ENCODE results near the gene IRX2. TPM values are rescaled to one million over a fixed set of nuclear protein-coding genes. Genes with fewer than 3 reads are reported as not detected.

Gene IRX2
- total RNA-seq, 1 donor from 2014 or later = 6.7 TPM

GRCh38 chr5:2724831-2725230, 26.6 kb downstream of the IRX2 start:
- Histone ChIP-seq H2AFZ (ENCODE audit: low read depth, low read length) (no peak overlapping the region), H4K20me1 (ENCODE audit: insufficient read depth, low read length) (no peaks in the 10 kb centered on the region), H3K4me2 (ENCODE audit: low read length) (no peak overlapping the region), H3K9ac (ENCODE audit: low read length) (no peak overlapping the region), H3K27me3 (ENCODE audit: insufficient read depth, low read length) (no peaks in the 10 kb centered on the region), H3K36me3 (ENCODE audit: insufficient read depth, low read length) (no peaks in the 10 kb centered on the region), H3K9me3 (ENCODE audit: insufficient read depth, low read depth, low read length) (no peaks in the 10 kb centered on the region), H3K79me2 (ENCODE audit: insufficient read depth, low read length) (no peaks in the 10 kb centered on the region), H3K4me3 (ENCODE audit: insufficient read depth, low read depth, low read length) (no peak overlapping the region), H3K4me1 (ENCODE audit: insufficient read depth, low read length) (no peaks in the 10 kb centered on the region), H3K27ac (ENCODE audit: low read depth, low read length) (no peak overlapping the region)
- no peaks in the 10 kb centered on the region for H3K9me3 Mint-ChIP-seq (ENCODE audit: unreplicated experiment)
- peaks cover 59% of the 10 kb centered on the region for H3K27me3 Mint-ChIP-seq (ENCODE audit: low read depth, unreplicated experiment)
- H3K27ac Mint-ChIP-seq (ENCODE audit: unreplicated experiment) = no peak overlapping the region
- no peaks in the 10 kb centered on the region for H3K36me3 Mint-ChIP-seq (ENCODE audit: low read depth, unreplicated experiment)
- DNase-seq (ENCODE audit: low read depth) (no peak), FAIRE-seq (no peak)
- no peak for TF ChIP-seq EZH2 (IDR thresholded peaks at IDR 0.05; ENCODE audit: insufficient read depth, low read length)
- TF ChIP-seq, protein P1, sequence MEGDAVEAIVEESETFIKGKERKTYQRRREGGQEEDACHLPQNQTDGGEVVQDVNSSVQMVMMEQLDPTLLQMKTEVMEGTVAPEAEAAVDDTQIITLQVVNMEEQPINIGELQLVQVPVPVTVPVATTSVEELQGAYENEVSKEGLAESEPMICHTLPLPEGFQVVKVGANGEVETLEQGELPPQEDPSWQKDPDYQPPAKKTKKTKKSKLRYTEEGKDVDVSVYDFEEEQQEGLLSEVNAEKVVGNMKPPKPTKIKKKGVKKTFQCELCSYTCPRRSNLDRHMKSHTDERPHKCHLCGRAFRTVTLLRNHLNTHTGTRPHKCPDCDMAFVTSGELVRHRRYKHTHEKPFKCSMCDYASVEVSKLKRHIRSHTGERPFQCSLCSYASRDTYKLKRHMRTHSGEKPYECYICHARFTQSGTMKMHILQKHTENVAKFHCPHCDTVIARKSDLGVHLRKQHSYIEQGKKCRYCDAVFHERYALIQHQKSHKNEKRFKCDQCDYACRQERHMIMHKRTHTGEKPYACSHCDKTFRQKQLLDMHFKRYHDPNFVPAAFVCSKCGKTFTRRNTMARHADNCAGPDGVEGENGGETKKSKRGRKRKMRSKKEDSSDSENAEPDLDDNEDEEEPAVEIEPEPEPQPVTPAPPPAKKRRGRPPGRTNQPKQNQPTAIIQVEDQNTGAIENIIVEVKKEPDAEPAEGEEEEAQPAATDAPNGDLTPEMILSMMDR (IDR thresholded peaks at IDR 0.05; ENCODE audit: insufficient read depth, low read depth, low read length) = no peak
- H3K4me3 Mint-ChIP-seq (ENCODE audit: unreplicated experiment) = no peak overlapping the region
- H3K4me1 Mint-ChIP-seq (ENCODE audit: low read depth, unreplicated experiment) = no peaks in the 10 kb centered on the region

DNA sequence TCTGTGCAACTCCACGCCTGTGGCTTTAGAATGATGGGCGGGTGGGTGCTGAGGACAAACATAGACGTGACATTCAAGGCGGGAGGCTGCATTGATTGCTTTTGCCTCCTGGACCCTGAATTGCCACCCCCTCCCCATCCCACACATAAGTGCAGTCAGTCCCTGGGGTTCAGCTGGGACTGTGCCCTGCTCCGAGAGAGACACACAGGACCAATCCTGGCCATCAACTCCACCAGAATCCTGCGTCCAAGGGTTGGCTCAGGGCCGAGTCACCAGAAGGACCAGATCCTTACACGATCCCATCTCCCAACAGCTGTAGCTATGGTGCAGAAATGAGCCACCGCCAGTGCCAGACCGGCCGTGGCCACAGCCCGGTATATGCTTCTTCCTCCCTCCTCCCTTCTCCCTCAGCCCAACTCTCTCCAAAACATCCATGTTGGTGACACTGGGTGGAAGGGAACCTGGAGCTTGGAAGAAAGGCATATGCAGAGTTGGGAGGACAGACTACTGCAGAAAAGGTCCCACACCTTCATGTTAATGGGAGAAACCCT, 27.4 kb downstream of the IRX2 start:
- Histone ChIP-seq H3K27me3 (ENCODE audit: insufficient read depth, low read length) (no peaks in the 10 kb centered on the region), H4K20me1 (ENCODE audit: insufficient read depth, low read length) (no peaks in the 10 kb centered on the region), H3K4me1 (ENCODE audit: insufficient read depth, low read length) (no peaks in the 10 kb centered on the region), H3K9ac (ENCODE audit: low read length) (no peak overlapping the region), H2AFZ (ENCODE audit: low read depth, low read length) (no peak overlapping the region), H3K9me3 (ENCODE audit: insufficient read depth, low read depth, low read length) (no peaks in the 10 kb centered on the region), H3K4me3 (ENCODE audit: insufficient read depth, low read depth, low read length) (no peak overlapping the region), H3K79me2 (ENCODE audit: insufficient read depth, low read length) (no peaks in the 10 kb centered on the region), H3K36me3 (ENCODE audit: insufficient read depth, low read length) (no peaks in the 10 kb centered on the region), H3K4me2 (ENCODE audit: low read length) (no peak overlapping the region), H3K27ac (ENCODE audit: low read depth, low read length) (no peak overlapping the region)
- H3K9me3 Mint-ChIP-seq (ENCODE audit: unreplicated experiment) = no peaks in the 10 kb centered on the region
- TF ChIP-seq, protein P1 (IDR thresholded peaks at IDR 0.05; ENCODE audit: insufficient read depth, low read depth, low read length) = no peak
- no peak for TF ChIP-seq EZH2 (IDR thresholded peaks at IDR 0.05; ENCODE audit: insufficient read depth, low read length)
- no peak for FAIRE-seq
- H3K27me3 Mint-ChIP-seq (ENCODE audit: low read depth, unreplicated experiment) = peaks cover 56% of the 10 kb centered on the region
- H3K4me3 Mint-ChIP-seq (ENCODE audit: unreplicated experiment) = no peak overlapping the region
- H3K4me1 Mint-ChIP-seq (ENCODE audit: low read depth, unreplicated experiment) = no peaks in the 10 kb centered on the region
- DNase-seq (ENCODE audit: low read depth) = no peak
- no peaks in the 10 kb centered on the region for H3K36me3 Mint-ChIP-seq (ENCODE audit: low read depth, unreplicated experiment)
- no peak overlapping the region for H3K27ac Mint-ChIP-seq (ENCODE audit: unreplicated experiment)

GRCh38 chr5:2722901-2723300, 28.6 kb downstream of the IRX2 start:
- DNase-seq (ENCODE audit: low read depth) = no peak
- H3K9me3 Mint-ChIP-seq (ENCODE audit: unreplicated experiment) = no peaks in the 10 kb centered on the region
- TF ChIP-seq EZH2 (IDR thresholded peaks at IDR 0.05; ENCODE audit: insufficient read depth, low read length) = no peak
- TF ChIP-seq, protein P1 (IDR thresholded peaks at IDR 0.05; ENCODE audit: insufficient read depth, low read depth, low read length) = no peak

More at GRCh38 chr5:2722901-2723300, 28.6 kb downstream of the IRX2 start:
- Histone ChIP-seq H4K20me1 (ENCODE audit: insufficient read depth, low read length) (no peaks in the 10 kb centered on the region), H3K4me2 (ENCODE audit: low read length) (no peak overlapping the region), H3K4me1 (ENCODE audit: insufficient read depth, low read length) (no peaks in the 10 kb centered on the region), H3K36me3 (ENCODE audit: insufficient read depth, low read length) (no peaks in the 10 kb centered on the region), H3K9ac (ENCODE audit: low read length) (no peak overlapping the region), H2AFZ (ENCODE audit: low read depth, low read length) (no peak overlapping the region), H3K27me3 (ENCODE audit: insufficient read depth, low read length) (no peaks in the 10 kb centered on the region), H3K27ac (ENCODE audit: low read depth, low read length) (no peak overlapping the region), H3K4me3 (ENCODE audit: insufficient read depth, low read depth, low read length) (no peak overlapping the region), H3K9me3 (ENCODE audit: insufficient read depth, low read depth, low read length) (no peaks in the 10 kb centered on the region), H3K79me2 (ENCODE audit: insufficient read depth, low read length) (no peaks in the 10 kb centered on the region)
- FAIRE-seq = no peak
- Mint-ChIP-seq H3K4me1 (ENCODE audit: low read depth, unreplicated experiment) (no peaks in the 10 kb centered on the region), H3K4me3 (ENCODE audit: unreplicated experiment) (no peak overlapping the region), H3K27ac (ENCODE audit: unreplicated experiment) (no peak overlapping the region), H3K36me3 (ENCODE audit: low read depth, unreplicated experiment) (no peaks in the 10 kb centered on the region), H3K27me3 (ENCODE audit: low read depth, unreplicated experiment) (peaks cover 49% of the 10 kb centered on the region)

Measured in astrocyte (in vitro differentiated cells and primary cell).